ENCODE measurements around the gene RAET1L.

The RAET1L gene

DNA sequence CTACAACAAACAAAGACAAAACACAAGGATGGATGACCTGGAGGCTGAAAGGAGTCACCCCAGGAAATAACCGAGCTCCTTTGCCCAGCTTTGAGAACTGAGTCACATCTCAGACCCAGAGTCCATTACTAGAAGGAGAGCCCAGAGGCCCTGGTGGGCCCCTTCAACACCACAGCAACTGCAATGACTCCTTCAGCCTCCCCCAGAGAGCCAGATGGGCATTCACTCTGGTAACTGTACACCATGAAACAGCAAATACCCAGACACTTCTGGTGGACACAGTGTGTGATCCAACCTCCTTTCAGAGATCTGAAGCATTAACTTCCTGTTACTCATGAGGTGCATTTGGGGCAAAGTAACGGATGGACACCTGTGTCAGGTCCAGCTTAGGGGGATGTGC lies 22.6 kb downstream of the RAET1L start:
- DNase-seq (ENCODE audit: extremely low read depth, insufficient read length), result no peak
- no peaks in the 10 kb centered on the region for H3K36me3 ChIP-seq (ENCODE audit: control insufficient read depth, insufficient read depth, low read length)
- no peaks in the 10 kb centered on the region for H3K27me3 ChIP-seq (replicated peaks; ENCODE audit: control insufficient read depth, insufficient read depth, low read length)
- no peak overlapping the region for H3K4me3 ChIP-seq (replicated peaks; ENCODE audit: low read depth, low read length)
- TF ChIP-seq CTCF (IDR thresholded peaks at IDR 0.05; ENCODE audit: insufficient read depth, low read length, poor library complexity, severe bottlenecking), result no peak

- no peak for TF ChIP-seq CTCF (IDR thresholded peaks at IDR 0.05; ENCODE audit: insufficient read depth, low read length, poor library complexity, severe bottlenecking)
- Histone ChIP-seq H3K27me3 (replicated peaks; ENCODE audit: control insufficient read depth, insufficient read depth, low read length) (no peaks in the 10 kb centered on the region), H3K4me3 (replicated peaks; ENCODE audit: low read depth, low read length) (no peak overlapping the region), H3K36me3 (ENCODE audit: control insufficient read depth, insufficient read depth, low read length) (no peaks in the 10 kb centered on the region)
- DNase-seq (ENCODE audit: extremely low read depth, insufficient read length), result peak; percentile 48
Observed at GRCh38 chr6:150001295-150002008, 23.9 kb downstream of the RAET1L start.

- Histone ChIP-seq H3K36me3 (ENCODE audit: control insufficient read depth, insufficient read depth, low read length) (no peaks in the 10 kb centered on the region), H3K27me3 (replicated peaks; ENCODE audit: control insufficient read depth, insufficient read depth, low read length) (no peaks in the 10 kb centered on the region; the same call in 1 of the 2 replicates), H3K4me3 (replicated peaks; ENCODE audit: low read depth, low read length) (no peak overlapping the region)
- no peak for TF ChIP-seq CTCF (IDR thresholded peaks at IDR 0.05; ENCODE audit: insufficient read depth, low read length, poor library complexity, severe bottlenecking)
- DNase-seq (ENCODE audit: extremely low read depth, insufficient read length), result no peak
Observed at GRCh38 chr6:149999636-150000035, 25.7 kb downstream of the RAET1L start.

DNA sequence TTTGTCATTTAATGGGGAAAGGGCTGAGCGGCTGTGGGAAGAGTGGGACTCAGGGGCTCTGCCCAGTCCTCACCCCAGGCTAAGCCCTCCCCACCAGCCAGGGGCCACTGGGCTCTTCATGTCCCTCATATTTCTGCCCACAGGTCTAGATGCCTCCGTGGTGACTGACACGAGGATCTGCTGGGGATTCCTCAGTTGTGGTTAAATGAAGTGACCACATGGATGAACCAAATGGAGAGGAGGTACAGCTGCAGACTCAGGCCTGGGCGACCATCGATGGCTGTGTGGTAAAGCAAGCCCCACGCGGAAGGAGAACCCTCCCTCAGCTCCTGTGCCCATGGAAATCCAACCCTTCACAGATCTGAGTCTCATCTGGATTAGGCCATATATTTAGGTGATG lies 29.4 kb downstream of the RAET1L start:
- no peak for DNase-seq (ENCODE audit: extremely low read depth, insufficient read length)
- Histone ChIP-seq H3K4me3 (replicated peaks; ENCODE audit: low read depth, low read length) (no peak overlapping the region), H3K36me3 (ENCODE audit: control insufficient read depth, insufficient read depth, low read length) (no peaks in the 10 kb centered on the region), H3K27me3 (replicated peaks; ENCODE audit: control insufficient read depth, insufficient read depth, low read length) (no peaks in the 10 kb centered on the region; the same call in 1 of the 2 replicates)
- no peak for TF ChIP-seq CTCF (IDR thresholded peaks at IDR 0.05; ENCODE audit: insufficient read depth, low read length, poor library complexity, severe bottlenecking)

- no peaks in the 10 kb centered on the region; the same call in 1 of the 2 replicates for H3K27me3 ChIP-seq (replicated peaks; ENCODE audit: control insufficient read depth, insufficient read depth, low read length)
- no peak overlapping the region for H3K4me3 ChIP-seq (replicated peaks; ENCODE audit: low read depth, low read length)
- TF ChIP-seq CTCF (IDR thresholded peaks at IDR 0.05; ENCODE audit: insufficient read depth, low read length, poor library complexity, severe bottlenecking), result no peak
Observed at GRCh38 chr6:149995235-149995750, 30.0 kb downstream of the RAET1L start.

More at GRCh38 chr6:149995235-149995750, 30.0 kb downstream of the RAET1L start:
- no peak for DNase-seq (ENCODE audit: extremely low read depth, insufficient read length)
- no peaks in the 10 kb centered on the region for H3K36me3 ChIP-seq (ENCODE audit: control insufficient read depth, insufficient read depth, low read length)
